BJ (cell line): ENCODE data around the gene OR1S2. TPM values are rescaled to one million over a fixed set of nuclear protein-coding genes. Genes with fewer than 3 reads are reported as not detected.

Experiments used
- CTCF ChIA-PET: fragments of 350-600 bp; formaldehyde crosslinking; extraction: SDS; loops from one replicate; lab custom pipeline; 2021; ENCODE audit warnings: antibody characterized with exemption, inconsistent platforms; lab: Yijun Ruan, JAX
- POLR2A ChIA-PET: fragments of 300-600 bp; sonication (Branson Sonifier 250); formaldehyde crosslinking; extraction: SDS; loops from one replicate; lab custom pipeline; 2021; ENCODE audit warnings: antibody characterized with exemption; lab: Charles Lee
- DNase-seq: peaks from one replicate; pipeline ENCODE4 v3.0.0-alpha.2; 2011; ENCODE audit warnings: low read depth
- H3K27me3 ChIP-seq: 2 replicates; pipeline ENCODE4 v1.6.0; 2011; ENCODE audit warnings: low read length; ENCODE audit not compliant: control insufficient read depth, insufficient read depth
- H3K36me3 ChIP-seq: 2 replicates; pipeline ENCODE4 v1.5.1; 2011; ENCODE audit warnings: low read length; ENCODE audit not compliant: control insufficient read depth, insufficient read depth
- H3K4me3 ChIP-seq: 2 replicates; pipeline ENCODE4 v1.5.1; 2011; ENCODE audit warnings: low read depth, mild to moderate bottlenecking, control low read depth, low read length
- CTCF ChIP-seq: IDR thresholded peaks from 2 replicates; pipeline ENCODE4 v1.5.1; 2011; ENCODE audit warnings: low read depth, mild to moderate bottlenecking, control low read depth, inconsistent platforms, low read length, moderate library complexity; ENCODE audit not compliant: insufficient read depth
- polyA plus RNA-seq: library from polyadenylated mRNA; depleted of rRNA; stranded (reverse); fragments of >200 nt; gene quantifications from 2 replicates; pipeline ENCODE4 v1.2.3, GENCODE V29; 2011; rRNA removed

Gene OR1S2
- polyA plus RNA-seq, 1 experiment, result not detected

- CTCF ChIA-PET, result no interaction called here
- no peak for DNase-seq
These were observed 39.0 kb downstream of the OR1S2 start for GRCh38 chr11:58164990-58165389.

GRCh38 chr11:58164389-58164788 lies 39.6 kb downstream of the OR1S2 start:
- H3K36me3 ChIP-seq, result no peaks in the 10 kb centered on the region
- no peak for DNase-seq
- H3K27me3 ChIP-seq, result no peaks in the 10 kb centered on the region
- CTCF ChIA-PET, result no interaction called here
- POLR2A ChIA-PET, result no interaction called here
- TF ChIP-seq CTCF, result no peak
- no peak overlapping the region for H3K4me3 ChIP-seq

More at GRCh38 chr11:58164990-58165389, 39.0 kb downstream of the OR1S2 start:
- Histone ChIP-seq H3K4me3 (no peak overlapping the region), H3K36me3 (no peaks in the 10 kb centered on the region), H3K27me3 (no peaks in the 10 kb centered on the region)
- no peak for TF ChIP-seq CTCF
- POLR2A ChIA-PET, result no interaction called here

Other genes with a start within 250 kb of the OR1S2 start
- not detected in 2 replicates for gene OR9Q1, start 180.3 kb downstream of the OR1S2 start, polyA plus RNA-seq
- not detected in 2 replicates for gene OR6Q1, start 173.2 kb downstream of the OR1S2 start, polyA plus RNA-seq
- not detected in 2 replicates for gene OR9I1, start 78.6 kb downstream of the OR1S2 start, polyA plus RNA-seq
- gene OR9Q2, start 15.1 kb downstream of the OR1S2 start, polyA plus RNA-seq, result not detected in 2 replicates
- not detected in 2 replicates for gene OR1S1, start 8.6 kb upstream of the OR1S2 start, polyA plus RNA-seq
- not detected in 2 replicates for gene OR10Q1, start 24.8 kb upstream of the OR1S2 start, polyA plus RNA-seq
- not detected in 2 replicates for gene OR10W1, start 64.1 kb upstream of the OR1S2 start, polyA plus RNA-seq
- not detected in 2 replicates for gene OR5B17, start 154.9 kb upstream of the OR1S2 start, polyA plus RNA-seq
- not detected in 2 replicates for gene OR5B3, start 202.7 kb upstream of the OR1S2 start, polyA plus RNA-seq
- not detected in 2 replicates for gene OR5B2, start 224.0 kb upstream of the OR1S2 start, polyA plus RNA-seq
- gene OR5B12, start 238.1 kb upstream of the OR1S2 start, polyA plus RNA-seq, result not detected in 2 replicates